Measurements from ENCODE around the gene NUDT8. TPM values are rescaled to one million over a fixed set of nuclear protein-coding genes. Genes with fewer than 3 reads are reported as not detected.

The NUDT8 gene
- total and polyA plus RNA-seq, 7 donors, result 19.0 to 52.2 (median 34.8) TPM

DNA sequence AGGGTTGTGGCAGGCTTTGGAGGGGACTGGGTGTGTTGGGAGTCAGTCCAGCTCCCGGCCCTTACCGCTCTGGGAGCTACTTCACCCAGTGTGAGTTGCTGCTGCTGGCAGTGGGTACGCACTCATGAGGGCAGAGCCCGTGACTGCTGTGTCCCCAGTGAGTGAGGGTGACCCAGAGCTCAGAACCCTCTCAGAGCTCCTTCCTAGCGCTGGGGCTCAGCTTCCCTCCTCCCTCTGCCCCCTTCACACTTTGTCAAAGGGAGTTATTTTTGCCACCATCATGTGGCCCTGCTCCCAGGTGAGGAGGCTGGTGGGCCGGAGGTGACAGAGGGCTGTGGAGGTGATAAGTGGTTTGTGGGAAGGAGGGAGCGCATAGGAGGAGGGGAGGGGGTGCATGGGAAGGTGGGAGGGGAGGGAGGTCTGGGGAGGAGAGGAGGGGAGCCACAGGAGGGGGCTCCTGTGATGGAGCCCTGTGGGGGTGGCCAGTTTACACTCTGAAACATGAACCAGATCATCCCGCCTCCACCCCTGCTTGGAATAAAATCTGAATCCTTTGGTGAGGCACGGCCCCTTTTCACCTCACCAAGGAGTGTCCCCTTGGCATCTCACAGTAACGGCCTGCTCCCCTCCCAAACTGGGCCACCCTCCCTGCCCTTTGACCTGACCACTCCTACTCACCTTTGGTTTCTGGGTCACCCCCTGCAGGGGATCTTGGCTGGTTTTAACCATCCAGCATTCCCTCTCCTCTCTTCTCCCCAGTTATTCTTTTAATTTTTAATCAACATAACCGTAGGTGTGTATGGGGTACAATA is 13.1 kb downstream of the NUDT8 start:
- intact Hi-C loops (cut with DNase I), result loop anchor here in 1 of 2 donors (5.0 kb wide), 1 partner anchor 41 kb away; no protein-coding TSS in a partner anchor

GRCh38 chr11:67615728-67616430 is 13.9 kb downstream of the NUDT8 start:
- 17 to 19% (median 19%) methylated on average over 26 to 34 of the region's 34 CpGs for whole genome bisulfite sequencing, 3 donors
- Histone ChIP-seq H3K36me3 (ENCODE audit: insufficient read depth in 1 of 2, low read depth in 1 of 2) (peaks cover 6 to 27% of the 10 kb centered on the region in 2 donors), H3K4me3 (no peak overlapping the region), H3K9me3 (no peaks in the 10 kb centered on the region), H3K4me1 (peaks cover 4% of the 10 kb centered on the region), H3K27me3 (ENCODE audit: insufficient read depth in 3 of 3, low read length in 2 of 3) (peaks cover 0 to 8% (median 0%) of the 10 kb centered on the region in 3 donors), H3K27ac (no peak overlapping the region)
- intact Hi-C loops (cut with DNase I), result loop anchor here in 1 of 2 donors (5.0 kb wide), 1 partner anchor 41 kb away; no protein-coding TSS in a partner anchor
- TF ChIP-seq, protein P1, sequence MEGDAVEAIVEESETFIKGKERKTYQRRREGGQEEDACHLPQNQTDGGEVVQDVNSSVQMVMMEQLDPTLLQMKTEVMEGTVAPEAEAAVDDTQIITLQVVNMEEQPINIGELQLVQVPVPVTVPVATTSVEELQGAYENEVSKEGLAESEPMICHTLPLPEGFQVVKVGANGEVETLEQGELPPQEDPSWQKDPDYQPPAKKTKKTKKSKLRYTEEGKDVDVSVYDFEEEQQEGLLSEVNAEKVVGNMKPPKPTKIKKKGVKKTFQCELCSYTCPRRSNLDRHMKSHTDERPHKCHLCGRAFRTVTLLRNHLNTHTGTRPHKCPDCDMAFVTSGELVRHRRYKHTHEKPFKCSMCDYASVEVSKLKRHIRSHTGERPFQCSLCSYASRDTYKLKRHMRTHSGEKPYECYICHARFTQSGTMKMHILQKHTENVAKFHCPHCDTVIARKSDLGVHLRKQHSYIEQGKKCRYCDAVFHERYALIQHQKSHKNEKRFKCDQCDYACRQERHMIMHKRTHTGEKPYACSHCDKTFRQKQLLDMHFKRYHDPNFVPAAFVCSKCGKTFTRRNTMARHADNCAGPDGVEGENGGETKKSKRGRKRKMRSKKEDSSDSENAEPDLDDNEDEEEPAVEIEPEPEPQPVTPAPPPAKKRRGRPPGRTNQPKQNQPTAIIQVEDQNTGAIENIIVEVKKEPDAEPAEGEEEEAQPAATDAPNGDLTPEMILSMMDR (IDR thresholded peaks at IDR 0.05), result no peak
- peak in 1 of 2 donors; percentile 50 for DNase-seq
- peak; percentile 2 to 16 (median 12) for ATAC-seq

More for the DNA sequence above, 13.1 kb downstream of the NUDT8 start:
- Histone ChIP-seq H3K4me3 (no peak overlapping the region), H3K27ac (no peak overlapping the region), H3K4me1 (peaks cover 4% of the 10 kb centered on the region), H3K27me3 (ENCODE audit: insufficient read depth in 3 of 3, low read length in 2 of 3) (peaks cover 0 to 8% (median 0%) of the 10 kb centered on the region in 3 donors), H3K36me3 (ENCODE audit: insufficient read depth in 1 of 2, low read depth in 1 of 2) (peaks cover 0 to 20% of the 10 kb centered on the region in 2 donors), H3K9me3 (no peaks in the 10 kb centered on the region)
- WGBS, 3 donors, result 21 to 43% (median 29%) methylated on average over 10 to 11 of the region's 11 CpGs
- ATAC-seq (peak in 1 of 4 donors; percentile 12), DNase-seq (peak in 1 of 2 donors; percentile 45)
- TF ChIP-seq, protein P1 (IDR thresholded peaks at IDR 0.05), result no peak

DNA sequence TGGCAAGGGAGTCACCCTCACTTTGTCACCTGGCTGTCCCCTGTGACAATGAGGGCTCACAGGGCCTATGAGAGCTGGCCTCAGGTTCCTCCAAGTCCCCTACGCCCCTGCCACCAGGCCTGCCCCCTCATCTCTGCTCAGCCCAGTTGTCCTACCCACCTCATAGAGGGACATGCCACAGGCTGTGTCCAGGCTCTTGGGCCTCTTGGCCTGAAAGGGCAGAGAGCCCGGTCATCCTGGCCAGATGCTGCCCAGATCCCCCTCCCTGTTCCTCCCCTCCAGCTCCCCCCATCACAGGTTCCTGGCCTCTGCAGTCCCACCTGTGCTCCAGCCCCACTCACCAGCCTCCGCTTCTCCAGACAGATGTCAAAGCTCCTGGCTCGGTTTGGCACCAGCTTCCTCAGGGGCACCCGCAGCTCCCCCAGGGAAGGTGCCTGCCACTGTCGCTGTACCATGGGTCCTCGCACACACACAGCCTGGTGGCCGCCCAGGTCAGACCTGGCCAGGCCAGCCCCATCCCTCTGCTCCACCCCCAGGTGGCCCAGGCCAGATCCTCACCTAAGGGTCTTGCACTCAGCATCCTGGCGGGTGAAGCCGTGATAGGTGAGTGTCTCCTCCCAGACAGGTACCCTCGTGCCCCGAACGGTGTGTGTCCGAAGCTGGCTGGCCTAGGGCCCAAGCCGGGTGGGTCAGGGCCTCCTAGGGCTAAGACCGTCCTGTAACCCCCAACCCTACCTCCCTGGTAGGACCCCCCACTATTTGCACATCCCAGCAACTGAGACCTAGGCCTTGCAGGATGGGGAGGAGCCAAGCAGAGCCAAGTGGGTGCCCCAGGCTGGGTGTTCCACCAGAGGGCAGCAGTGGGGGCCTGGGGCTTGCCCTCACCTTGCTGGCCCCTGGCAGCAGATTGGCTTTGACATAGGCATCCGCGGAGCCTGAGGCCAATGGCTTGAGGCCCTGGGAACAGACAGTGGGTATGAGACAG is 14.7 kb downstream of the NUDT8 start:
- H3K27ac ChIP-seq, result no peak overlapping the region
- H3K27me3 ChIP-seq (ENCODE audit: insufficient read depth in 3 of 3, low read length in 2 of 3), result peaks cover 0 to 8% (median 0%) of the 10 kb centered on the region in 3 donors
- H3K4me3 ChIP-seq, result no peak overlapping the region
- intact Hi-C loops (cut with DNase I), result loop anchor here in 1 of 2 donors (5.0 kb wide), 1 partner anchor 42 kb away; no protein-coding TSS in a partner anchor
- peaks cover 4% of the 10 kb centered on the region for H3K4me1 ChIP-seq
- TF ChIP-seq, protein P1 (IDR thresholded peaks at IDR 0.05), result peak; percentile 58
- H3K9me3 ChIP-seq, result no peaks in the 10 kb centered on the region
- ATAC-seq (peak; percentile 70 to 83 (median 77)), DNase-seq (peak; percentile 47 to 74)
- peaks cover 6 to 36% of the 10 kb centered on the region in 2 donors for H3K36me3 ChIP-seq (ENCODE audit: insufficient read depth in 1 of 2, low read depth in 1 of 2)
- 70 to 76% (median 72%) methylated on average over 18 of the region's 18 CpGs for WGBS, 3 donors
